ENCODE results near the gene PSMB3.

PSMB3 gene

DNA sequence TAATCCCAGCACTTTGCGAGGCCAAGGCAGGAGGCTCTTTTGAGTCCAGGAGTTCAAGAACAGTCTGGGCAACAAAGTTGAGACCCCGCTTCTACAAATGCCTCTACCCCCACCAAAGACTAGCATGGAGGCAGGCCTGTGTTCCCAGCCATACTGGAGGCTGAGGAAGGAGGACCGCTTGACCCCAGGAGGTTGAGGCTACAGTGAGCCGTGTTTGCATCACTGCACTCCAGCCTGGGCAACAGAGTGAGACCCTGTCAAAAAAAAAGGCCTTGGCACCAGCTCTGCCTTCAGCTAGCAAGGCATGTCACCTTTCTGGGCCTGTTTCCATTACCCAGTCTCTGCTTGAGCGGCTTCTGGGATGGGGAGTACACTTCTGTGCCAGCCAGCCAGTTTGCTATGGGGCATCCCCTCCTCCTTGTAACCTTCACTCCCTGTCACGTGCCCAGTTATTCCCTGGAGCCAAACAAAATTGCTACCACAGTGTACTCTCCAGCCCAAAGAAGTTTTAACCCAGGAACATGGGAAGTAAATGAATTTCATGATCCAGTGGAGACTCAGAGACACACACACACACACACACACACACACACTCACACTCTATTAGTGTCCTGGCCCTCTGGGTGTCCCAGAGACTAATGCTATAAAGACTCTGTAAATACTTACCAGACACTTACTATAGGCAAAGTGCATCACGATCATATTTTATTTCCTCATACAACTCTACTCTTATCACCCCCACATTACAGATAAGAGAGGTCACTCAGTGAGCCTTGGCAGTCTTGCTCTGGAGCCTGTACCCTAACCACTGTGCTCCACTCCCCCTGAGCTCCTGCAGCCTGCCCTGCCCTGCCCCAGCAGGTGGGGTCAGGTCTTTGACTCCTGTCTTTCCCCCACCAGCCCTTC is 19.9 kb upstream of the PSMB3 start:
- DNase-seq (ENCODE audit: low read depth, low spot score), result no peak
- H3K9ac ChIP-seq (ENCODE audit: insufficient read length, low read depth), result no peak overlapping the region
- H3K4me3 ChIP-seq (ENCODE audit: insufficient read length, low read depth), result no peak overlapping the region
- H3K27me3 ChIP-seq (ENCODE audit: insufficient read depth, insufficient read length), result peaks cover 12% of the 10 kb centered on the region
- H3K4me1 ChIP-seq (ENCODE audit: insufficient read depth, insufficient read length), result peaks cover 28% of the 10 kb centered on the region
- no peaks in the 10 kb centered on the region for H3K9me3 ChIP-seq (ENCODE audit: insufficient read depth, low read length)
- no peak for TF ChIP-seq YY1 (IDR thresholded peaks at IDR 0.05; ENCODE audit: insufficient read depth, insufficient read length)
- no peak for TF ChIP-seq ZNF274 (IDR thresholded peaks at IDR 0.05; ENCODE audit: low read depth, low read length)
- no peak for TF ChIP-seq SUZ12 (IDR thresholded peaks at IDR 0.05; ENCODE audit: extremely low read depth, insufficient read depth, insufficient read length)
- H3K36me3 ChIP-seq (ENCODE audit: insufficient read depth, insufficient read length, low read length), result peaks cover 58% of the 10 kb centered on the region

GRCh38 chr17:38733282-38733981 is 19.1 kb upstream of the PSMB3 start:
- Histone ChIP-seq H3K4me3 (ENCODE audit: insufficient read length, low read depth) (no peak overlapping the region), H3K4me1 (ENCODE audit: insufficient read depth, insufficient read length) (peaks cover 23% of the 10 kb centered on the region), H3K9me3 (ENCODE audit: insufficient read depth, low read length) (no peaks in the 10 kb centered on the region), H3K36me3 (ENCODE audit: insufficient read depth, insufficient read length, low read length) (peaks cover 65% of the 10 kb centered on the region), H3K27me3 (ENCODE audit: insufficient read depth, insufficient read length) (peaks cover 8% of the 10 kb centered on the region), H3K9ac (ENCODE audit: insufficient read length, low read depth) (peak overlapping the region; percentile 8)
- DNase-seq (ENCODE audit: low read depth, low spot score), result no peak
- TF ChIP-seq YY1 (IDR thresholded peaks at IDR 0.05; ENCODE audit: insufficient read depth, insufficient read length) (no peak), ZNF274 (IDR thresholded peaks at IDR 0.05; ENCODE audit: low read depth, low read length) (no peak), SUZ12 (IDR thresholded peaks at IDR 0.05; ENCODE audit: extremely low read depth, insufficient read depth, insufficient read length) (no peak)

- Histone ChIP-seq H3K4me3 (ENCODE audit: insufficient read length, low read depth) (no peak overlapping the region), H3K4me1 (ENCODE audit: insufficient read depth, insufficient read length) (peaks cover 21% of the 10 kb centered on the region), H3K9me3 (ENCODE audit: insufficient read depth, low read length) (no peaks in the 10 kb centered on the region), H3K27me3 (ENCODE audit: insufficient read depth, insufficient read length) (peaks cover 1% of the 10 kb centered on the region), H3K36me3 (ENCODE audit: insufficient read depth, insufficient read length, low read length) (peaks cover 74% of the 10 kb centered on the region), H3K9ac (ENCODE audit: insufficient read length, low read depth) (peak overlapping the region; percentile 3)
- TF ChIP-seq SUZ12 (IDR thresholded peaks at IDR 0.05; ENCODE audit: extremely low read depth, insufficient read depth, insufficient read length), result no peak
- no peak for TF ChIP-seq YY1 (IDR thresholded peaks at IDR 0.05; ENCODE audit: insufficient read depth, insufficient read length)
- no peak for TF ChIP-seq ZNF274 (IDR thresholded peaks at IDR 0.05; ENCODE audit: low read depth, low read length)
- DNase-seq (ENCODE audit: low read depth, low spot score), result no peak
Measured at GRCh38 chr17:38733982-38734973, 18.3 kb upstream of the PSMB3 start.

GRCh38 chr17:38735161-38735997 is 17.2 kb upstream of the PSMB3 start:
- DNase-seq (ENCODE audit: low read depth, low spot score), result no peak
- TF ChIP-seq SUZ12 (IDR thresholded peaks at IDR 0.05; ENCODE audit: extremely low read depth, insufficient read depth, insufficient read length) (no peak), YY1 (IDR thresholded peaks at IDR 0.05; ENCODE audit: insufficient read depth, insufficient read length) (no peak), ZNF274 (IDR thresholded peaks at IDR 0.05; ENCODE audit: low read depth, low read length) (no peak)
- Histone ChIP-seq H3K4me3 (ENCODE audit: insufficient read length, low read depth) (no peak overlapping the region), H3K27me3 (ENCODE audit: insufficient read depth, insufficient read length) (no peaks in the 10 kb centered on the region), H3K9ac (ENCODE audit: insufficient read length, low read depth) (peak overlapping the region; percentile 3), H3K4me1 (ENCODE audit: insufficient read depth, insufficient read length) (peaks cover 21% of the 10 kb centered on the region), H3K36me3 (ENCODE audit: insufficient read depth, insufficient read length, low read length) (peaks cover 83% of the 10 kb centered on the region), H3K9me3 (ENCODE audit: insufficient read depth, low read length) (no peaks in the 10 kb centered on the region)

DNA sequence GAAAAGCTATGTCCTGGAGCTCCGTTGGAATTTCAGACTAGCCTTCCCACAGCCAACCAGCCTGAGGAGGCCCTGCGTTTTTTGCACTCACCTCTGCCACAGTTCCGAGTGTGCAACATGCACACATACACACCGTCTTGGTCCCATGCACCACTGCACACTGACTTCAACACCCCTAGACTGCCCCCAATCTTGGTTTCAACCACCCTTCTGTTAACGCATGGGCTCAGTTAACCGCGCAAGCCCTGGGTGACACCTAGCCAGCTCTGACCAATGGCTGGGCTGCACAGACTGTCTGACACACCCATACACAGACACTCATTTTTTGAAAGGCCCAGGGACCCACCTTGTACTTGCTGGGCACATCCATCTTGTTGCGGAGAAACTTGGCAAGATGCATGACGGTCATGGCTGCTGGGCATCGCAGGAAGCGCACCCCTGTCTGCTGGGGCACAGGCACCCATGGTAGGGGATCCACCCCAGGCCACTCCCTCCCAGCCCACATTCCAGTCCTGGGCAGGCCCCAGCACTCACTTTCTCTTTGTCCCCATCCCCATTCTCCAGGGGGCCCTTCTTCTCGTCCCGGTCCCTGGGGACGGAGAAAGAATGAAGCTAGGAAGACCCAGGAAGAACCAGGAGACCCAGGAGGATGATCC is 14.4 kb upstream of the PSMB3 start:
- no peak for TF ChIP-seq YY1 (IDR thresholded peaks at IDR 0.05; ENCODE audit: insufficient read depth, insufficient read length)
- no peak for DNase-seq (ENCODE audit: low read depth, low spot score)

GRCh38 chr17:38738686-38739085 is 13.9 kb upstream of the PSMB3 start:
- no peak for TF ChIP-seq YY1 (IDR thresholded peaks at IDR 0.05; ENCODE audit: insufficient read depth, insufficient read length)
- no peak for TF ChIP-seq ZNF274 (IDR thresholded peaks at IDR 0.05; ENCODE audit: low read depth, low read length)
- no peak for TF ChIP-seq SUZ12 (IDR thresholded peaks at IDR 0.05; ENCODE audit: extremely low read depth, insufficient read depth, insufficient read length)
- H3K36me3 ChIP-seq (ENCODE audit: insufficient read depth, insufficient read length, low read length), result peaks cover 73% of the 10 kb centered on the region
- no peaks in the 10 kb centered on the region for H3K27me3 ChIP-seq (ENCODE audit: insufficient read depth, insufficient read length)

More for the DNA sequence above, 14.4 kb upstream of the PSMB3 start:
- Histone ChIP-seq H3K36me3 (ENCODE audit: insufficient read depth, insufficient read length, low read length) (peaks cover 78% of the 10 kb centered on the region), H3K4me1 (ENCODE audit: insufficient read depth, insufficient read length) (peaks cover 25% of the 10 kb centered on the region), H3K9me3 (ENCODE audit: insufficient read depth, low read length) (no peaks in the 10 kb centered on the region), H3K4me3 (ENCODE audit: insufficient read length, low read depth) (no peak overlapping the region), H3K27me3 (ENCODE audit: insufficient read depth, insufficient read length) (no peaks in the 10 kb centered on the region), H3K9ac (ENCODE audit: insufficient read length, low read depth) (no peak overlapping the region)

More at GRCh38 chr17:38738686-38739085, 13.9 kb upstream of the PSMB3 start:
- Histone ChIP-seq H3K4me1 (ENCODE audit: insufficient read depth, insufficient read length) (peaks cover 30% of the 10 kb centered on the region), H3K9ac (ENCODE audit: insufficient read length, low read depth) (no peak overlapping the region), H3K9me3 (ENCODE audit: insufficient read depth, low read length) (no peaks in the 10 kb centered on the region), H3K4me3 (ENCODE audit: insufficient read length, low read depth) (no peak overlapping the region)
- DNase-seq (ENCODE audit: low read depth, low spot score), result no peak
